K562 (cell line): ENCODE data around the gene ULBP1. TPM values are rescaled to one million over a fixed set of nuclear protein-coding genes. Genes with fewer than 3 reads are reported as not detected.

Experiments
- KDM1A ChIP-seq, 2 experiments: fragments of 450-650 bp; IDR thresholded peaks; 2 replicates each; pipeline ENCODE4 v1.6.1; 2016; ENCODE audit warnings: mild to moderate bottlenecking in 2 of 2
- MECOM ChIP-seq: fragments of 250-450 bp; sonication (Bioruptor Pico); IDR thresholded peaks from 2 replicates; pipeline ENCODE4 v1.8.0; 2022; ENCODE audit warnings: inconsistent platforms
- PHB2 ChIP-seq: fragments of 450-650 bp; IDR thresholded peaks from 2 replicates; pipeline ENCODE4 v1.6.1; 2017; ENCODE audit warnings: low read depth
- SMARCA5 ChIP-seq: fragments of 450-650 bp; IDR thresholded peaks from 2 replicates; pipeline ENCODE4 v1.6.1; 2016
- ZNF184 ChIP-seq: sonication (generic); formaldehyde crosslinking; IDR thresholded peaks from 2 replicates; pipeline ENCODE4 v1.5.0; 2020; ENCODE audit warnings: missing genetic modification reagents
- polyA plus RNA-seq, 8 experiments: library from polyadenylated mRNA; depleted of rRNA in 4 of 8; stranded (reverse) in 5 of 8; unstranded in 3 of 8; fragments of >200 nt; fragmentation: Nextera tagmentation in 2 of 8; fragmentation: Illumina TruSeq in 1 of 8; extraction: Ambion mirVana in 2 of 8; extraction: Trizol in 1 of 8; gene quantifications; 2 replicates each; pipeline versions ENCODE4 v1.2.1 to v1.2.3, GENCODE V29; 2011 to 2014; ENCODE audit warnings: inconsistent platforms in 1 of 8, missing spikeins in 1 of 8
- total RNA-seq, 7 experiments: library from RNA; depleted of rRNA in 6 of 7; stranded (reverse); fragments of >200 nt in 6 of 7; fragmentation: Illumina TruSeq in 2 of 7; extraction: Trizol in 2 of 7; gene quantifications; 2 replicates each; pipeline versions ENCODE4 v1.2.1 to v1.2.3, GENCODE V29; 2011 to 2021; ENCODE audit warnings: low replicate concordance in 1 of 7
- TF ChIP-seq, protein P1 (sequence below): fragments of 200-600 bp; sonication (generic); IDR thresholded peaks from one replicate; pipeline ENCODE4 v1.6.1; 2012; ENCODE audit warnings: mild to moderate bottlenecking, low read depth, low read length, inconsistent platforms
- TF ChIP-seq, protein P2 (sequence below), 2 experiments: fragments of 450-650 bp in 1 of 2; sonication (generic) in 1 of 2; formaldehyde crosslinking in 1 of 2; IDR thresholded peaks; 2 replicates each; pipeline versions ENCODE4 v1.7.1 to v1.9.0; 2016 to 2022; ENCODE audit warnings: inconsistent platforms in 1 of 2, mild to moderate bottlenecking in 1 of 2, missing genetic modification reagents in 1 of 2

Gene ULBP1
- total and polyA plus RNA-seq, 9 of the 15 experiments (the other 6 are each of a cell fraction or from before 2014, with no cell fraction given), result 0.33 to 6.0 (median 2.5) TPM

- TF ChIP-seq, protein P1, sequence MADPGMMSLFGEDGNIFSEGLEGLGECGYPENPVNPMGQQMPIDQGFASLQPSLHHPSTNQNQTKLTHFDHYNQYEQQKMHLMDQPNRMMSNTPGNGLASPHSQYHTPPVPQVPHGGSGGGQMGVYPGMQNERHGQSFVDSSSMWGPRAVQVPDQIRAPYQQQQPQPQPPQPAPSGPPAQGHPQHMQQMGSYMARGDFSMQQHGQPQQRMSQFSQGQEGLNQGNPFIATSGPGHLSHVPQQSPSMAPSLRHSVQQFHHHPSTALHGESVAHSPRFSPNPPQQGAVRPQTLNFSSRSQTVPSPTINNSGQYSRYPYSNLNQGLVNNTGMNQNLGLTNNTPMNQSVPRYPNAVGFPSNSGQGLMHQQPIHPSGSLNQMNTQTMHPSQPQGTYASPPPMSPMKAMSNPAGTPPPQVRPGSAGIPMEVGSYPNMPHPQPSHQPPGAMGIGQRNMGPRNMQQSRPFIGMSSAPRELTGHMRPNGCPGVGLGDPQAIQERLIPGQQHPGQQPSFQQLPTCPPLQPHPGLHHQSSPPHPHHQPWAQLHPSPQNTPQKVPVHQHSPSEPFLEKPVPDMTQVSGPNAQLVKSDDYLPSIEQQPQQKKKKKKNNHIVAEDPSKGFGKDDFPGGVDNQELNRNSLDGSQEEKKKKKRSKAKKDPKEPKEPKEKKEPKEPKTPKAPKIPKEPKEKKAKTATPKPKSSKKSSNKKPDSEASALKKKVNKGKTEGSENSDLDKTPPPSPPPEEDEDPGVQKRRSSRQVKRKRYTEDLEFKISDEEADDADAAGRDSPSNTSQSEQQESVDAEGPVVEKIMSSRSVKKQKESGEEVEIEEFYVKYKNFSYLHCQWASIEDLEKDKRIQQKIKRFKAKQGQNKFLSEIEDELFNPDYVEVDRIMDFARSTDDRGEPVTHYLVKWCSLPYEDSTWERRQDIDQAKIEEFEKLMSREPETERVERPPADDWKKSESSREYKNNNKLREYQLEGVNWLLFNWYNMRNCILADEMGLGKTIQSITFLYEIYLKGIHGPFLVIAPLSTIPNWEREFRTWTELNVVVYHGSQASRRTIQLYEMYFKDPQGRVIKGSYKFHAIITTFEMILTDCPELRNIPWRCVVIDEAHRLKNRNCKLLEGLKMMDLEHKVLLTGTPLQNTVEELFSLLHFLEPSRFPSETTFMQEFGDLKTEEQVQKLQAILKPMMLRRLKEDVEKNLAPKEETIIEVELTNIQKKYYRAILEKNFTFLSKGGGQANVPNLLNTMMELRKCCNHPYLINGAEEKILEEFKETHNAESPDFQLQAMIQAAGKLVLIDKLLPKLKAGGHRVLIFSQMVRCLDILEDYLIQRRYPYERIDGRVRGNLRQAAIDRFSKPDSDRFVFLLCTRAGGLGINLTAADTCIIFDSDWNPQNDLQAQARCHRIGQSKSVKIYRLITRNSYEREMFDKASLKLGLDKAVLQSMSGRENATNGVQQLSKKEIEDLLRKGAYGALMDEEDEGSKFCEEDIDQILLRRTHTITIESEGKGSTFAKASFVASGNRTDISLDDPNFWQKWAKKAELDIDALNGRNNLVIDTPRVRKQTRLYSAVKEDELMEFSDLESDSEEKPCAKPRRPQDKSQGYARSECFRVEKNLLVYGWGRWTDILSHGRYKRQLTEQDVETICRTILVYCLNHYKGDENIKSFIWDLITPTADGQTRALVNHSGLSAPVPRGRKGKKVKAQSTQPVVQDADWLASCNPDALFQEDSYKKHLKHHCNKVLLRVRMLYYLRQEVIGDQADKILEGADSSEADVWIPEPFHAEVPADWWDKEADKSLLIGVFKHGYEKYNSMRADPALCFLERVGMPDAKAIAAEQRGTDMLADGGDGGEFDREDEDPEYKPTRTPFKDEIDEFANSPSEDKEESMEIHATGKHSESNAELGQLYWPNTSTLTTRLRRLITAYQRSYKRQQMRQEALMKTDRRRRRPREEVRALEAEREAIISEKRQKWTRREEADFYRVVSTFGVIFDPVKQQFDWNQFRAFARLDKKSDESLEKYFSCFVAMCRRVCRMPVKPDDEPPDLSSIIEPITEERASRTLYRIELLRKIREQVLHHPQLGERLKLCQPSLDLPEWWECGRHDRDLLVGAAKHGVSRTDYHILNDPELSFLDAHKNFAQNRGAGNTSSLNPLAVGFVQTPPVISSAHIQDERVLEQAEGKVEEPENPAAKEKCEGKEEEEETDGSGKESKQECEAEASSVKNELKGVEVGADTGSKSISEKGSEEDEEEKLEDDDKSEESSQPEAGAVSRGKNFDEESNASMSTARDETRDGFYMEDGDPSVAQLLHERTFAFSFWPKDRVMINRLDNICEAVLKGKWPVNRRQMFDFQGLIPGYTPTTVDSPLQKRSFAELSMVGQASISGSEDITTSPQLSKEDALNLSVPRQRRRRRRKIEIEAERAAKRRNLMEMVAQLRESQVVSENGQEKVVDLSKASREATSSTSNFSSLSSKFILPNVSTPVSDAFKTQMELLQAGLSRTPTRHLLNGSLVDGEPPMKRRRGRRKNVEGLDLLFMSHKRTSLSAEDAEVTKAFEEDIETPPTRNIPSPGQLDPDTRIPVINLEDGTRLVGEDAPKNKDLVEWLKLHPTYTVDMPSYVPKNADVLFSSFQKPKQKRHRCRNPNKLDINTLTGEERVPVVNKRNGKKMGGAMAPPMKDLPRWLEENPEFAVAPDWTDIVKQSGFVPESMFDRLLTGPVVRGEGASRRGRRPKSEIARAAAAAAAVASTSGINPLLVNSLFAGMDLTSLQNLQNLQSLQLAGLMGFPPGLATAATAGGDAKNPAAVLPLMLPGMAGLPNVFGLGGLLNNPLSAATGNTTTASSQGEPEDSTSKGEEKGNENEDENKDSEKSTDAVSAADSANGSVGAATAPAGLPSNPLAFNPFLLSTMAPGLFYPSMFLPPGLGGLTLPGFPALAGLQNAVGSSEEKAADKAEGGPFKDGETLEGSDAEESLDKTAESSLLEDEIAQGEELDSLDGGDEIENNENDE, result no peak
- TF ChIP-seq PHB2 (no peak), MECOM (CRISPR knock-in tag) (no peak), KDM1A (IDR thresholded peaks at IDR 0.05) (no peak), SMARCA5 (no peak), ZNF184 (no peak)
- TF ChIP-seq, protein P2, sequence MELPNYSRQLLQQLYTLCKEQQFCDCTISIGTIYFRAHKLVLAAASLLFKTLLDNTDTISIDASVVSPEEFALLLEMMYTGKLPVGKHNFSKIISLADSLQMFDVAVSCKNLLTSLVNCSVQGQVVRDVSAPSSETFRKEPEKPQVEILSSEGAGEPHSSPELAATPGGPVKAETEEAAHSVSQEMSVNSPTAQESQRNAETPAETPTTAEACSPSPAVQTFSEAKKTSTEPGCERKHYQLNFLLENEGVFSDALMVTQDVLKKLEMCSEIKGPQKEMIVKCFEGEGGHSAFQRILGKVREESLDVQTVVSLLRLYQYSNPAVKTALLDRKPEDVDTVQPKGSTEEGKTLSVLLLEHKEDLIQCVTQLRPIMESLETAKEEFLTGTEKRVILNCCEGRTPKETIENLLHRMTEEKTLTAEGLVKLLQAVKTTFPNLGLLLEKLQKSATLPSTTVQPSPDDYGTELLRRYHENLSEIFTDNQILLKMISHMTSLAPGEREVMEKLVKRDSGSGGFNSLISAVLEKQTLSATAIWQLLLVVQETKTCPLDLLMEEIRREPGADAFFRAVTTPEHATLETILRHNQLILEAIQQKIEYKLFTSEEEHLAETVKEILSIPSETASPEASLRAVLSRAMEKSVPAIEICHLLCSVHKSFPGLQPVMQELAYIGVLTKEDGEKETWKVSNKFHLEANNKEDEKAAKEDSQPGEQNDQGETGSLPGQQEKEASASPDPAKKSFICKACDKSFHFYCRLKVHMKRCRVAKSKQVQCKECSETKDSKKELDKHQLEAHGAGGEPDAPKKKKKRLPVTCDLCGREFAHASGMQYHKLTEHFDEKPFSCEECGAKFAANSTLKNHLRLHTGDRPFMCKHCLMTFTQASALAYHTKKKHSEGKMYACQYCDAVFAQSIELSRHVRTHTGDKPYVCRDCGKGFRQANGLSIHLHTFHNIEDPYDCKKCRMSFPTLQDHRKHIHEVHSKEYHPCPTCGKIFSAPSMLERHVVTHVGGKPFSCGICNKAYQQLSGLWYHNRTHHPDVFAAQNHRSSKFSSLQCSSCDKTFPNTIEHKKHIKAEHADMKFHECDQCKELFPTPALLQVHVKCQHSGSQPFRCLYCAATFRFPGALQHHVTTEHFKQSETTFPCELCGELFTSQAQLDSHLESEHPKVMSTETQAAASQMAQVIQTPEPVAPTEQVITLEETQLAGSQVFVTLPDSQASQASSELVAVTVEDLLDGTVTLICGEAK (IDR thresholded peaks at IDR 0.05), result no peak
- TF ChIP-seq, protein P2 (CRISPR knock-in tag; IDR thresholded peaks at IDR 0.05), result no peak
- TF ChIP-seq, all 486 proteins: peak for 0
These were observed 21.0 kb downstream of the ULBP1 start (continued) for GRCh38 chr6:149984773-149985172.
